ENCODE data around the gene SCN8A.

The SCN8A gene

DNA sequence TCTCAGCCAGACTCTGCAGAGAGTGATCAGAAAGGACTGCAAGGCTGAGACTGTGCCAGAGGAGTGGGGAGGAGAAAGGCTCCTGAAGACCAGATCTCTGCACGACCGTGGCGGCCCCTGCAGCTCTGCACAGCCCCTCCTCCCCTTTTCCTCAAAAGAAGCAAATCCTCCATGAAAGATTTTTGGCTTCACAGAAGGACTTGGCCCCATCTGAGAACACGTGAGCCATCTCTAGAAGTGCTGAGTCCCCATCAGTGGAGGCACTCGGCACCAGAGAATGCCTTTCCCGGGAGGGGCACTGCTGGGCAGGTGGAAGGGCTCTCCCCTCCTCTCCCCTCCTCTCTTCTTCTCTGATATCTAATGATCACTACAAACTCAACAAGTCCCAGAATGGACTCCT lies 250.7 kb downstream of the SCN8A start:
- Histone ChIP-seq H3K27me3 (ENCODE audit: control insufficient read depth in 1 of 2, insufficient read depth in 2 of 2, low read length in 2 of 2) (peaks cover 46 to 47% of the 10 kb centered on the region in 2 donors), H3K36me3 (ENCODE audit: control insufficient read depth in 2 of 2, insufficient read depth in 2 of 2, low read length in 2 of 2) (no peaks in the 10 kb centered on the region), H3K9me3 (ENCODE audit: control insufficient read depth in 2 of 2, low read length in 2 of 2) (no peaks in the 10 kb centered on the region), H3K27ac (ENCODE audit: low read length) (no peak overlapping the region), H3K4me3 (ENCODE audit: low read length in 2 of 2) (no peak overlapping the region), H3K4me1 (ENCODE audit: control insufficient read depth, insufficient read depth, low read length) (peaks cover 7% of the 10 kb centered on the region), H3K9ac (ENCODE audit: low read length in 2 of 2) (no peak overlapping the region)

DNA sequence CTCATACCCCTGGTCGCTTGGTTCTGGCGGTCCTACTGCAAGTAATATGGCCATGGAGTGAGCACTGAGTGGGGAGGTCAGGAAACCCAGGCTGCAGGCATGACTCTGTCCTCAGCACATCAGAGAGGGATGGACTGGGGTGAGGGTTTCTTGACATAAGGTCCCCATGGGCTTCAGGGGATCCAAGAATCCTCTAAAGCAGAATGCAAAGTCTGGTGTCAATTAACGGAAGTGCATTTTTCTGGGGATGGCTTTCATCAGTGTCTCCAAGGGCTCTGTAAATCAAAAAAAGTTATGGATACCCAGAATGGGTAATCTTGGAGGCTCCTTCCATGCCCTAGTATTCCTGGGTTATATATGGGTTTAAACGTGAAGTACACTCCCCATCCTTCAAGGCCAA lies 253.8 kb downstream of the SCN8A start:
- no peak overlapping the region for H3K4me3 ChIP-seq (ENCODE audit: low read length in 2 of 2)
- no peaks in the 10 kb centered on the region for H3K9me3 ChIP-seq (ENCODE audit: control insufficient read depth in 2 of 2, low read length in 2 of 2)
- H3K9ac ChIP-seq (ENCODE audit: low read length in 2 of 2), result no peak overlapping the region
- no peak overlapping the region for H3K27ac ChIP-seq (ENCODE audit: low read length)
- H3K27me3 ChIP-seq (ENCODE audit: control insufficient read depth in 1 of 2, insufficient read depth in 2 of 2, low read length in 2 of 2), result peaks cover 48 to 60% of the 10 kb centered on the region in 2 donors
- peaks cover 17% of the 10 kb centered on the region for H3K4me1 ChIP-seq (ENCODE audit: control insufficient read depth, insufficient read depth, low read length)
- no peaks in the 10 kb centered on the region for H3K36me3 ChIP-seq (ENCODE audit: control insufficient read depth in 2 of 2, insufficient read depth in 2 of 2, low read length in 2 of 2)

DNA sequence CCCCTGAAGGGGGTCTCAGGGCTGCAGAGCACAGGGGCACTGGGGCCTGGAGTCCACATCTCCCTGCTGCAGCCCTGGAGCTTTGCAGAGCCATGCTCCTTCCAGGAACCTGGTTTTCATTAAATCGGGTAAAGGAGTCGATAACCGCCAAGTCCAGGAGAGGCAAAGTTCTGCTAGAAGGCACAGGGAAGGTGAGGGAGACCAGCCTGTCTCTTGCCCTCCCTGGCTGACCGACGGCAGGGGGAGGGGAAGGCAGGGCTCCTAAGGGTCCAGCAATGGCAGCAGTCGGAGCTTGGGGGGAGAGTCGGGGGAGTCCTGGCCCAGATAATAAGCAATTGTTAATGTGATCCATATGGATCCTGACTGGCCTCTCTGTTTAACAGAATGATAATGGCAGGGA lies 254.4 kb downstream of the SCN8A start:
- H3K36me3 ChIP-seq (ENCODE audit: control insufficient read depth in 2 of 2, insufficient read depth in 2 of 2, low read length in 2 of 2), result no peaks in the 10 kb centered on the region
- no peak overlapping the region for H3K27ac ChIP-seq (ENCODE audit: low read length)
- peaks cover 20% of the 10 kb centered on the region for H3K4me1 ChIP-seq (ENCODE audit: control insufficient read depth, insufficient read depth, low read length)
- peaks cover 52 to 60% of the 10 kb centered on the region in 2 donors for H3K27me3 ChIP-seq (ENCODE audit: control insufficient read depth in 1 of 2, insufficient read depth in 2 of 2, low read length in 2 of 2)
- H3K4me3 ChIP-seq (ENCODE audit: low read length in 2 of 2), result no peak overlapping the region
- H3K9ac ChIP-seq (ENCODE audit: low read length in 2 of 2), result no peak overlapping the region
- H3K9me3 ChIP-seq (ENCODE audit: control insufficient read depth in 2 of 2, low read length in 2 of 2), result no peaks in the 10 kb centered on the region

DNA sequence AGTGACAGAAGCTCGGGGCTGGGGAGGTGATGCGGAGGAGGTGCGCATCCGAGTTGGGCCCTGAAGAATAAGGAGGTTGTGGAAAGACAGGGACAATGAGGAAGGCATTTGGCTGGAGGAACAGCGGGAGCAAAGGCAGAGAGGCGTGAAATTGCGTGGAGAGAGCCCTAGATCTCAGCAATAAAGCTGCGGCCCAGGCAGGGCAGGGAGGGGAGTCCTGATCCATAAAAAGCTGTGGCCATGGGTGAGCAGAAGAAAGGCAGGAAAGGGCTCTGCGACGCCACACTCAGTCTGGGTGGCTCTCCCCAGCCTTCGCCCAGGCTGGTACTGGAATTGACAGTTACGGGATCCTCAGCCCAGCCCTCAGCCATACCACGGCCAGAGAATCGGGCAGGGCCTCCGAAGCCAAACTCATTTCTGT lies 255.2 kb downstream of the SCN8A start:
- Histone ChIP-seq H3K27ac (ENCODE audit: low read length) (no peak overlapping the region), H3K27me3 (ENCODE audit: control insufficient read depth in 1 of 2, insufficient read depth in 2 of 2, low read length in 2 of 2) (peaks cover 47 to 59% of the 10 kb centered on the region in 2 donors), H3K4me1 (ENCODE audit: control insufficient read depth, insufficient read depth, low read length) (peaks cover 21% of the 10 kb centered on the region), H3K9ac (ENCODE audit: low read length in 2 of 2) (no peak overlapping the region), H3K9me3 (ENCODE audit: control insufficient read depth in 2 of 2, low read length in 2 of 2) (no peaks in the 10 kb centered on the region), H3K4me3 (ENCODE audit: low read length in 2 of 2) (peak overlapping the region in 1 of 2 donors; percentile 15), H3K36me3 (ENCODE audit: control insufficient read depth in 2 of 2, insufficient read depth in 2 of 2, low read length in 2 of 2) (no peaks in the 10 kb centered on the region)

DNA sequence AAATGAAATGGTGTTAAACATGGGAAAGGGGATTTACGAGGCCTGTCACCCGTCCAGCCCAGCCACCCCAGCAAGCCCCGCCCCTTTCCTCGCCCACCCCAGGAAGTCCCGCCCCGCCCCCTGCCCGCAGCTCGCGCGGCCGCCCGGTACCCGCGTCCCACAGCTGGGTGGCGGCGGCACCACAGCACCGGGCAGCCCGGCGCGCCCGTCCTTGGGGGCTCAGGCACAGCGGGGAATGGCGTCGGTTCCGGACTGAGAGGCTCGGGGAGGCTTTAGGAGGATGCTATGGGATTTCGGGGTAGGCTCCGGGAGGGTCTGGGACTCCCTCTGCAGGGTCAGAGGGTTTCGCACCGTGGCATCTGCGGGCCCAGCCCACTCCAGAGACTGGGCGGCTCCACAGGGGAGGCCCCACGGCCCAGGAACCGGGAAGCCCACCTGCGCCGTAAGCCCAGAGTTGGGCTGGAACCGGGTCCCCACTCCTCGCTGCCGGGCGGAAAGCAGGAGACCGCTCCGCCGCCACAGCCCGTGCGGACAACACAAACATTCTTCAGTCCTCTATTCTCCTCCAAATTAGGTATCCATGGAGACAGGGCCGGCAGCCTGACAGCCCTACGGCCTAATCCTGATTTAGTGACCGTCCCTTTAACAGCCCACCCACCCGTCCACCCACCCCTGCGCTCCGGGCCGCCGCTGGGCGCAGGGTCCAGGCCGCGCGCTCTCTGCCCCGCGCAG lies 256.0 kb downstream of the SCN8A start:
- Histone ChIP-seq H3K27me3 (ENCODE audit: control insufficient read depth in 1 of 2, insufficient read depth in 2 of 2, low read length in 2 of 2) (peaks cover 46 to 55% of the 10 kb centered on the region in 2 donors), H3K27ac (ENCODE audit: low read length) (no peak overlapping the region), H3K4me3 (ENCODE audit: low read length in 2 of 2) (peak overlapping the region; percentile 46 to 72), H3K9ac (ENCODE audit: low read length in 2 of 2) (no peak overlapping the region), H3K9me3 (ENCODE audit: control insufficient read depth in 2 of 2, low read length in 2 of 2) (no peaks in the 10 kb centered on the region), H3K4me1 (ENCODE audit: control insufficient read depth, insufficient read depth, low read length) (peaks cover 21% of the 10 kb centered on the region), H3K36me3 (ENCODE audit: control insufficient read depth in 2 of 2, insufficient read depth in 2 of 2, low read length in 2 of 2) (no peaks in the 10 kb centered on the region)

DNA sequence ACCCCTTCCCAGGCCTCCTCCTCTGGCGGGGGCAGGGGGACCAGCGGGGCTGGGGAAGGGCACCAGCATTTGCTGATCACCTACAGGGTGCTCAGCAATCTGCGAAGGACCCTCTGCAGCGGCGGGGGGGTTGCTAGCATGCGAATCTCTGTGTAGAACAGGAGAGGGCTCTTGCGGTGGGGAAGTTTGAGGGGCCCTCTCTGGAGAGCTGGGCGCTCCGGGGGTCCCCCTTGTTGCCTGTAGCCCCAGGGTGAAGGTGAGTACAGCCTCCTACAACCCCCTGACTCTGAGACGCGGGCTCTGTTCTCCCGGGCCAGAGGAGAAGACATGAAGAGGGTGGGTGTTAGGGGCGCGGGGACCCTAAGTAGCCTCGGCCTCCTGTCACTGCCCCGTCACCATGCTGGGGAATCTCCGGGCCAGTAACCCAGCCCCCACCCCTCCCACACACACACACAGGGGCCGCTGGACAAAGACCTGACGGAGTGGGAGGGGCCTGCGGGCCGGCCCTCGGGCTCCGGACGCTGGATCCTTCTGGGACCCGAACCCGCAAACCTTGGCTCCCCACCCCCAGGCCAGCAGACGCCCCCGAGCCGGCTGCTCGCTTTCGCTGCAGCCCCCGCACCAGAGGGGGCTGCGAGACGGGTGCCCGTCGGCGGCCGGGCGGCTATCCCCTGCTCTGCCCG lies 256.8 kb downstream of the SCN8A start:
- H3K36me3 ChIP-seq (ENCODE audit: control insufficient read depth in 2 of 2, insufficient read depth in 2 of 2, low read length in 2 of 2), result no peaks in the 10 kb centered on the region
- peaks cover 42 to 53% of the 10 kb centered on the region in 2 donors for H3K27me3 ChIP-seq (ENCODE audit: control insufficient read depth in 1 of 2, insufficient read depth in 2 of 2, low read length in 2 of 2)
- H3K9me3 ChIP-seq (ENCODE audit: control insufficient read depth in 2 of 2, low read length in 2 of 2), result no peaks in the 10 kb centered on the region
- no peak overlapping the region for H3K27ac ChIP-seq (ENCODE audit: low read length)
- no peak overlapping the region for H3K9ac ChIP-seq (ENCODE audit: low read length in 2 of 2)
- H3K4me3 ChIP-seq (ENCODE audit: low read length in 2 of 2), result peak overlapping the region; percentile 46 to 72
- H3K4me1 ChIP-seq (ENCODE audit: control insufficient read depth, insufficient read depth, low read length), result peaks cover 21% of the 10 kb centered on the region

DNA sequence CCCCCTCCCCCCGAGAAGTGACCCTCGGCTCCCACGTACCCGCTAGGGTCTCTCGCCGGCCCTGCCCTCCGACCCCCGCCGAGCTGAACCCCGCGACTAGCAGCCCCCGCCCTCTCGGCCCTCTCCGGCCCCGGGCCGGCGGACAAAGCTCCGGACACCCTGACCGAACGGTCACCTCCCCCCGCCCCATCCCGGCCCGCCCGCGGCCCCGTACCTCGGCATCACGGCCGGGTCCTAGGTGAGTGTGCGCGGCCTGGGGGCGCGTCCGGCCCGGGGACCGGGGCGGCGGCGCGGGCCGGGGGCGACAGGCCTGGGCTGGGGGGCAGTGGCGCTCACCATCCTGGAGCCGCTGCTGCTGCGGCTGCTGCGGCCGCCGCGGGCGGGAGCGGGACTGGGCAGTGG lies 257.3 kb downstream of the SCN8A start, which contains the start of gene FIGNL2:
Gene FIGNL2, minus strand, starts transcription at position 393 of the 402 bp plus-strand sequence. CDS start 26,305 bp downstream, outside the sequence.
- Histone ChIP-seq H3K9ac (ENCODE audit: low read length in 2 of 2) (no peak within 1 kb of the TSS), H3K4me1 (ENCODE audit: control insufficient read depth, insufficient read depth, low read length) (peaks cover 21% of the 10 kb centered on the region), H3K9me3 (ENCODE audit: control insufficient read depth in 2 of 2, low read length in 2 of 2) (no peaks in the 10 kb centered on the region), H3K27ac (ENCODE audit: low read length) (no peak within 1 kb of the TSS), H3K27me3 (ENCODE audit: control insufficient read depth in 1 of 2, insufficient read depth in 2 of 2, low read length in 2 of 2) (peaks cover 41 to 54% of the 10 kb centered on the region in 2 donors), H3K4me3 (ENCODE audit: low read length in 2 of 2) (peak within 1 kb of the TSS; percentile 46 to 62), H3K36me3 (ENCODE audit: control insufficient read depth in 2 of 2, insufficient read depth in 2 of 2, low read length in 2 of 2) (no peaks in the 10 kb centered on the region)

DNA sequence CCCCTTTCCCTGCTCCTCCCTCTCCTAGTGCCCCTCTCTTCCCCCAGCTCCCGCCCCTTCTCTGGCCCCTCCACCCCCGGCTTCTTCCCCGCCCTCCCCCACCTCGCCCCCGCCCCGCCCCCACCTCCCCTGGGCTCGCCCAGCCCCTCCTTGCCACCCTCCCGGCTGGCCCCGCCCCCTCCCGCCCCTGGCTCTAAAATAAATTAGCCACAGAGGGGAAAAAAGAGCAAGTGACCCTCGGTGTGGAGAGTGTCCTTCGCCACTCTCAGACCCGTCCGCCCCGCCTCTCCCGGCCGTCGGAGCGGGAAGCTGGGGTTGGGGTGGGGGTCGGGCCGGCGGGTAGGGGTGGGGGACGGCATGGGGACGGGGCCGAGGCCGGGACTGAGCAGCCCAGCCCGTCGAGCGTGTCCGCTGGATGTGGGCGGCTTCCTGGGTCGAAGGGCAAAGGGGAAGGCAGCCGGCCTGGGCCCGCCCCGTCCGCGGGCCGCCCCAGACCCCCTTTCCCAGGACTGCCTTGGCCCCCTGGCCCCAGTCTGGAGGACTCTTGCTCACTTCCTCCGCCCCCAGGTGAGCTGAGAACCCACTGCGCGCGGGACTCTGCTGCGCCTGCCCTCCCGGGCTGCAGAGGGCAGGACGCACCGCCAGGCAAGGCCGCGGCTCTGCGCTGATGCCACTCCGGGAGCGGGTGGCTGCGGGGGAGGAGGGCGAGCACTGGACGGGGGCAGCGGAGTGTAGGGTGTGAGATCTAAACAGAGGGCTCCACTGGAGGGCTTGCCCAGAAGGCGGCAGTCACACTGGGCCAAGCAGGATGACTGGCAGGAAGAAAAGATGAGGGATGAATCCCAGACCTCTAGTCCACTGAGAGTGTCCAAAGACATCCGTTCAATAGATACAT lies 258.1 kb downstream of the SCN8A start:
- Histone ChIP-seq H3K9me3 (ENCODE audit: control insufficient read depth in 2 of 2, low read length in 2 of 2) (no peaks in the 10 kb centered on the region), H3K9ac (ENCODE audit: low read length in 2 of 2) (no peak overlapping the region), H3K27ac (ENCODE audit: low read length) (no peak overlapping the region), H3K36me3 (ENCODE audit: control insufficient read depth in 2 of 2, insufficient read depth in 2 of 2, low read length in 2 of 2) (no peaks in the 10 kb centered on the region), H3K4me1 (ENCODE audit: control insufficient read depth, insufficient read depth, low read length) (peaks cover 21% of the 10 kb centered on the region), H3K4me3 (ENCODE audit: low read length in 2 of 2) (no peak overlapping the region), H3K27me3 (ENCODE audit: control insufficient read depth in 1 of 2, insufficient read depth in 2 of 2, low read length in 2 of 2) (peaks cover 37 to 46% of the 10 kb centered on the region in 2 donors)

DNA sequence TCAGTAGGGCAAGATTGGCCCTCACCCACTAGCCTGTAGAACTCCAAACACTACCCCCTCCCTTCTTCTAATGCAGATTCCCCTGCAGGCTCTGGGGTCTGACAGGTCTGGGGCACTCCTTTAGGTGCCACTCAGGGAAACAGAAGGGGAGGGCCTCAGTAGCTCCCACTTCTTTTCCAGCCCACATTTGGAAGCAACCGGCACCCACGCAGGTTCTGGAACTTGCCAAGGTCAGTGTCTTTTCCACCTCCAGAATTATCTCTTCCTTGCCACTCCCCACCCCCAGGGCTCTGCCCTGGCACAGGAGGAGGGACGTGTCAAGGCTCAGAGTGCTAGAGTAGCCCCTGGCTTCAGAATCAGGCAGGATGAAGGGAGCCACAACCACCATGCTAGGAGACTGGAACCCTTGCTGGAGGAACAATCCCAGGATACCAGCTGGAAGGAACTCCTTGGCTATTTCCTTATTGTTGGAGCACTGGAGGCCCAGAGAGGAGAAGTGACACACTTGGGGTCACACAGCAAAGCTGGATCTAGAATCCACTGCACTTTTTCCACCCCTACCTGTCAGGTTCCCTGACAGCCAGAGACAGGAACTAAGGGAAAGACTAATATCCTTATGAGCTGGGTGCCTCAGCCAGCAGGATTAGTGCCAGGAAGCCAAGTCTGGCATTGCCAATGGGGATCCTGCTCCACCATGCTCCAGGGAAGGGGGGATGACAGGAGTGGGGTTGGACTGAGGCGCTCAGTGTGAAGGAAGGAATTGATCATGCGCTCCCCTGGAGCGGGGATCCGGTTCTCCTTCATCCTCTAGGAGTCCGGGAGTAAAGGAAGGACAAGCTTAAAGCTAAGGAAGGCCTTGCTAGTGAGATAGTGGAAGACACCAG lies 259.3 kb downstream of the SCN8A start:
- Histone ChIP-seq H3K4me3 (ENCODE audit: low read length in 2 of 2) (no peak overlapping the region), H3K36me3 (ENCODE audit: control insufficient read depth in 2 of 2, insufficient read depth in 2 of 2, low read length in 2 of 2) (no peaks in the 10 kb centered on the region), H3K9ac (ENCODE audit: low read length in 2 of 2) (no peak overlapping the region), H3K9me3 (ENCODE audit: control insufficient read depth in 2 of 2, low read length in 2 of 2) (no peaks in the 10 kb centered on the region), H3K27ac (ENCODE audit: low read length) (no peak overlapping the region), H3K27me3 (ENCODE audit: control insufficient read depth in 1 of 2, insufficient read depth in 2 of 2, low read length in 2 of 2) (peaks cover 26 to 34% of the 10 kb centered on the region in 2 donors), H3K4me1 (ENCODE audit: control insufficient read depth, insufficient read depth, low read length) (peaks cover 21% of the 10 kb centered on the region)

DNA sequence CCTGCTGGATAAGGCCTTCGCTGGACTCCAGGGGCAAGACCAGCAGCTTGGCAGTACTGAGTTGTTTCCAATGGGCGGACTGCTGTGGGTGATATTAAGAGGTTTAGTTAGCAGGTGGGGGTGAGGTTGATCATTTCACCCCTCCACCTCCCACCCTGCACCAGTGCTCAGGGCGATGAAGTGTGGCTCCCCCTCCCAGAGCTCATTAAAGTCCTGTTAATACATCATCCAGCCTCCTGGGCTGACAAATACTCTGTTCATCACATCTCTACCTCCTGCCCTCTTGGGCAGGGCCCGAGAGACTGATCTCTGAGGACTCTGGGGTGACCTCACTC lies 259.9 kb downstream of the SCN8A start:
- Histone ChIP-seq H3K4me1 (ENCODE audit: control insufficient read depth, insufficient read depth, low read length) (peaks cover 25% of the 10 kb centered on the region), H3K27me3 (ENCODE audit: control insufficient read depth in 1 of 2, insufficient read depth in 2 of 2, low read length in 2 of 2) (peaks cover 21 to 32% of the 10 kb centered on the region in 2 donors), H3K9me3 (ENCODE audit: control insufficient read depth in 2 of 2, low read length in 2 of 2) (no peaks in the 10 kb centered on the region), H3K4me3 (ENCODE audit: low read length in 2 of 2) (no peak overlapping the region), H3K36me3 (ENCODE audit: control insufficient read depth in 2 of 2, insufficient read depth in 2 of 2, low read length in 2 of 2) (no peaks in the 10 kb centered on the region), H3K9ac (ENCODE audit: low read length in 2 of 2) (no peak overlapping the region), H3K27ac (ENCODE audit: low read length) (no peak overlapping the region)
